ENCODE data around the gene PDE8B. TPM values are rescaled to one million over a fixed set of nuclear protein-coding genes. Genes with fewer than 3 reads are reported as not detected.

Gene PDE8B
- total RNA-seq, 1 experiment from 2014 or later = 0.86 TPM

DNA sequence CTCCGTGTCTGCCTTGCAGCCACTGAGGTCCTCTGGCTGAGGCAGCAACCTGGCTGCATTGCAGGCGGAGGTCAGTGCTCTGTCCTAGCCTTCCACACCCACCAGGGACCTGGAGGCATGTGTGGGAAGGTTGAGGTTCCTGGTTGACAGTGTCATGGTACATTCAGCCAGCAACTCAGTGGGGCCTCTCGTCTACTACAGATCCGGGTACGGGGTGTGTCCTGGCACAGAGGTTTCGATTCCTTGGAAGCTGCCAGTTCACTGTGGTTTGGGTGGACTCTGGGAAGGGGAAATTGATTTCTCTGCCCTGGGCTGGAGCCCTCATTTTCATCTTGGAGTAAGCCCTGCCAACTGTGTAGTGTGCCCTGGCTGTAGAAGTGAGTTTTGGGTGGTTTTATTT lies 45.1 kb downstream of the PDE8B start:
- Histone ChIP-seq H3K36me3 (ENCODE audit: control insufficient read depth, insufficient read depth, low read length) (no peaks in the 10 kb centered on the region), H3K4me1 (no peaks in the 10 kb centered on the region; the same call in 1 of the 2 replicates), H3K27me3 (replicated peaks; ENCODE audit: control insufficient read depth, insufficient read depth, low read length) (no peaks in the 10 kb centered on the region), H3K9me3 (no peaks in the 10 kb centered on the region), H3K4me3 (ENCODE audit: low read depth, low read length) (no peak overlapping the region)
- Mint-ChIP-seq H3K4me1 (ENCODE audit: low read depth, unreplicated experiment) (no peaks in the 10 kb centered on the region), H3K4me3 (ENCODE audit: unreplicated experiment) (no peak overlapping the region), H3K9me3 (ENCODE audit: unreplicated experiment) (no peaks in the 10 kb centered on the region), H3K36me3 (ENCODE audit: insufficient read depth, unreplicated experiment) (no peaks in the 10 kb centered on the region), H3K27ac (ENCODE audit: unreplicated experiment) (no peak overlapping the region), H3K27me3 (ENCODE audit: insufficient read depth, unreplicated experiment) (peaks cover 3% of the 10 kb centered on the region)
- TF ChIP-seq, protein P1, sequence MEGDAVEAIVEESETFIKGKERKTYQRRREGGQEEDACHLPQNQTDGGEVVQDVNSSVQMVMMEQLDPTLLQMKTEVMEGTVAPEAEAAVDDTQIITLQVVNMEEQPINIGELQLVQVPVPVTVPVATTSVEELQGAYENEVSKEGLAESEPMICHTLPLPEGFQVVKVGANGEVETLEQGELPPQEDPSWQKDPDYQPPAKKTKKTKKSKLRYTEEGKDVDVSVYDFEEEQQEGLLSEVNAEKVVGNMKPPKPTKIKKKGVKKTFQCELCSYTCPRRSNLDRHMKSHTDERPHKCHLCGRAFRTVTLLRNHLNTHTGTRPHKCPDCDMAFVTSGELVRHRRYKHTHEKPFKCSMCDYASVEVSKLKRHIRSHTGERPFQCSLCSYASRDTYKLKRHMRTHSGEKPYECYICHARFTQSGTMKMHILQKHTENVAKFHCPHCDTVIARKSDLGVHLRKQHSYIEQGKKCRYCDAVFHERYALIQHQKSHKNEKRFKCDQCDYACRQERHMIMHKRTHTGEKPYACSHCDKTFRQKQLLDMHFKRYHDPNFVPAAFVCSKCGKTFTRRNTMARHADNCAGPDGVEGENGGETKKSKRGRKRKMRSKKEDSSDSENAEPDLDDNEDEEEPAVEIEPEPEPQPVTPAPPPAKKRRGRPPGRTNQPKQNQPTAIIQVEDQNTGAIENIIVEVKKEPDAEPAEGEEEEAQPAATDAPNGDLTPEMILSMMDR (IDR thresholded peaks at IDR 0.05; ENCODE audit: insufficient read depth in 1 of 2, low read depth in 1 of 2, low read length in 1 of 2, severe bottlenecking in 1 of 2, unreplicated experiment in 1 of 2) = no peak
- DNase-seq = no peak
- CTCF ChIA-PET = no interaction called here
- POLR2A ChIA-PET = no interaction called here
- BruUV-seq (replicated peaks) = no TSS peak
- intact Hi-C loops (cut with micrococcal nuclease; ENCODE audit: unreplicated experiment) = no loop called here

GRCh38 chr5:77256406-77256805 lies 45.9 kb downstream of the PDE8B start:
- Mint-ChIP-seq H3K4me3 (ENCODE audit: unreplicated experiment) (no peak overlapping the region), H3K36me3 (ENCODE audit: insufficient read depth, unreplicated experiment) (no peaks in the 10 kb centered on the region), H3K9me3 (ENCODE audit: unreplicated experiment) (no peaks in the 10 kb centered on the region), H3K27me3 (ENCODE audit: insufficient read depth, unreplicated experiment) (peaks cover 3% of the 10 kb centered on the region), H3K4me1 (ENCODE audit: low read depth, unreplicated experiment) (no peaks in the 10 kb centered on the region), H3K27ac (ENCODE audit: unreplicated experiment) (no peak overlapping the region)
- Histone ChIP-seq H3K27me3 (replicated peaks; ENCODE audit: control insufficient read depth, insufficient read depth, low read length) (no peaks in the 10 kb centered on the region), H3K4me1 (no peaks in the 10 kb centered on the region; the same call in 1 of the 2 replicates), H3K36me3 (ENCODE audit: control insufficient read depth, insufficient read depth, low read length) (no peaks in the 10 kb centered on the region), H3K9me3 (no peaks in the 10 kb centered on the region), H3K4me3 (ENCODE audit: low read depth, low read length) (no peak overlapping the region)
- no TSS peak for BruUV-seq (replicated peaks)
- CTCF ChIA-PET = no interaction called here
- POLR2A ChIA-PET = no interaction called here
- TF ChIP-seq, protein P1 (IDR thresholded peaks at IDR 0.05; ENCODE audit: insufficient read depth in 1 of 2, low read depth in 1 of 2, low read length in 1 of 2, severe bottlenecking in 1 of 2, unreplicated experiment in 1 of 2) = no peak
- intact Hi-C loops (cut with micrococcal nuclease; ENCODE audit: unreplicated experiment) = no loop called here
- DNase-seq = no peak

- POLR2A ChIA-PET = no interaction called here
- Mint-ChIP-seq H3K27me3 (ENCODE audit: insufficient read depth, unreplicated experiment) (peaks cover 3% of the 10 kb centered on the region), H3K9me3 (ENCODE audit: unreplicated experiment) (no peaks in the 10 kb centered on the region)
These were observed 48.2 kb downstream of the PDE8B start for GRCh38 chr5:77258652-77259051.

More at GRCh38 chr5:77258652-77259051, 48.2 kb downstream of the PDE8B start:
- TF ChIP-seq, protein P1 (IDR thresholded peaks at IDR 0.05; ENCODE audit: insufficient read depth in 1 of 2, low read depth in 1 of 2, low read length in 1 of 2, severe bottlenecking in 1 of 2, unreplicated experiment in 1 of 2) = no peak
- no peaks in the 10 kb centered on the region for H3K36me3 ChIP-seq (ENCODE audit: control insufficient read depth, insufficient read depth, low read length)
- intact Hi-C loops (cut with micrococcal nuclease; ENCODE audit: unreplicated experiment) = no loop called here
- no peaks in the 10 kb centered on the region for H3K9me3 ChIP-seq
- no peak overlapping the region for H3K4me3 ChIP-seq (ENCODE audit: low read depth, low read length)
- no TSS peak for BruUV-seq (replicated peaks)
- CTCF ChIA-PET = no interaction called here
- Mint-ChIP-seq H3K36me3 (ENCODE audit: insufficient read depth, unreplicated experiment) (no peaks in the 10 kb centered on the region), H3K4me1 (ENCODE audit: low read depth, unreplicated experiment) (no peaks in the 10 kb centered on the region), H3K27ac (ENCODE audit: unreplicated experiment) (no peak overlapping the region), H3K4me3 (ENCODE audit: unreplicated experiment) (no peak overlapping the region)
- H3K27me3 ChIP-seq (replicated peaks; ENCODE audit: control insufficient read depth, insufficient read depth, low read length) = no peaks in the 10 kb centered on the region
- H3K4me1 ChIP-seq = no peaks in the 10 kb centered on the region; the same call in 1 of the 2 replicates
- no peak for DNase-seq

Data from Caco-2 (cell line).